IMR-90 (cell line): ENCODE measurements around the gene HBM. TPM values are rescaled to one million over a fixed set of nuclear protein-coding genes. Genes with fewer than 3 reads are reported as not detected.
"Not testable (repeated sequence)": the region's sequence is repeated elsewhere in the genome, so short reads cannot be mapped to it uniquely, and the experiment has no call there.

ENCODE experiments used
- ATAC-seq: fragments of 200-7000 bp; cut with Tn5 transposase; 2 replicates; pipeline ENCODE4 v1.9.1; 2020; ENCODE audit warnings: low read depth, mild to moderate bottlenecking, moderate library complexity
- BruUV-seq: library from RNA; stranded (reverse); fragments of 400-500 nt; replicated peaks from 2 replicates; lab custom pipeline; 2021; lab: Mats Ljungman, UMichigan
- CTCF ChIA-PET: fragments of 300-600 bp; formaldehyde crosslinking; extraction: SDS; loops from one replicate; lab custom pipeline; 2021; ENCODE audit warnings: antibody characterized with exemption; lab: Yijun Ruan, JAX
- POLR2A ChIA-PET: fragments of 300-600 bp; sonication (Branson Sonifier 250); formaldehyde crosslinking; loops from one replicate; lab custom pipeline; 2022; ENCODE audit warnings: antibody characterized with exemption; ENCODE audit not compliant: unreplicated experiment; lab: Charles Lee
- DNase-seq: peaks from one replicate; pipeline ENCODE4 v3.0.0; 2013
- H2AFZ ChIP-seq: replicated peaks from 2 replicates; pipeline ENCODE3; 2013; ENCODE audit warnings: low read length, mild to moderate bottlenecking; ENCODE audit not compliant: poor library complexity
- H2AK5ac ChIP-seq: 2 replicates; pipeline ENCODE4 v1.6.1; 2013; ENCODE audit warnings: low read depth, low read length, inconsistent platforms
- H2AK9ac ChIP-seq: replicated peaks from 2 replicates; pipeline ENCODE3; 2013; ENCODE audit warnings: mild to moderate bottlenecking, low read depth, low read length, moderate library complexity; ENCODE audit not compliant: poor library complexity
- H2BK120ac ChIP-seq: 2 replicates; pipeline ENCODE4 v1.6.1; 2013; ENCODE audit warnings: low read depth, low read length, inconsistent platforms
- H2BK15ac ChIP-seq: 3 replicates; pipeline ENCODE4 v1.6.1; 2013; ENCODE audit warnings: low read depth, low read length, inconsistent platforms
- H2BK20ac ChIP-seq: 2 replicates; pipeline ENCODE4 v1.6.1; 2013; ENCODE audit warnings: low read depth, mild to moderate bottlenecking, inconsistent platforms, low read length, moderate library complexity
- H2BK5ac ChIP-seq: 2 replicates; pipeline ENCODE4 v1.6.1; 2013; ENCODE audit warnings: mild to moderate bottlenecking, low read depth, low read length, inconsistent platforms; ENCODE audit not compliant: poor library complexity, severe bottlenecking
- H3K14ac ChIP-seq: replicated peaks from 2 replicates; pipeline ENCODE4 v1.6.1; 2013; ENCODE audit warnings: low read depth, low read length, inconsistent platforms
- H3K18ac ChIP-seq: 2 replicates; pipeline ENCODE4 v1.6.1; 2013; ENCODE audit warnings: low read depth, low read length, control low read depth
- H3K23ac ChIP-seq: 2 replicates; pipeline ENCODE4 v1.6.1; 2013; ENCODE audit warnings: low read depth, low read length, inconsistent platforms
- H3K27ac ChIP-seq: 2 replicates; pipeline ENCODE4 v1.5.1; 2013; ENCODE audit warnings: mild to moderate bottlenecking, control low read depth, low read length; ENCODE audit not compliant: insufficient read depth
- H3K27me3 ChIP-seq: 2 replicates; pipeline ENCODE4 v1.6.1; 2013; ENCODE audit warnings: low read length; ENCODE audit not compliant: control insufficient read depth, insufficient read depth
- H3K36me3 ChIP-seq: 2 replicates; pipeline ENCODE4 v1.6.1; 2013; ENCODE audit warnings: low read length, mixed read lengths; ENCODE audit not compliant: control insufficient read depth, insufficient read depth
- H3K4ac ChIP-seq: 2 replicates; pipeline ENCODE4 v1.6.1; 2013; ENCODE audit warnings: low read depth, low read length, inconsistent platforms
- H3K4me1 ChIP-seq: 2 replicates; pipeline ENCODE4 v1.6.1; 2013; ENCODE audit warnings: low read length, mixed read lengths; ENCODE audit not compliant: control insufficient read depth, insufficient read depth
- H3K4me2 ChIP-seq: 2 replicates; pipeline ENCODE4 v1.6.1; 2013; ENCODE audit warnings: low read depth, mild to moderate bottlenecking, control low read depth, low read length, moderate library complexity
- H3K4me3 ChIP-seq: 2 replicates; pipeline ENCODE4 v1.5.1; 2013; ENCODE audit warnings: low read depth, mild to moderate bottlenecking, control low read depth, low read length, moderate library complexity; ENCODE audit not compliant: insufficient read depth
- H3K56ac ChIP-seq: 2 replicates; pipeline ENCODE4 v1.6.1; 2013; ENCODE audit warnings: low read length, inconsistent platforms; ENCODE audit not compliant: insufficient read depth; ENCODE audit errors: extremely low read depth
- H3K79me1 ChIP-seq, 2 experiments: 2 replicates each; pipeline ENCODE4 v1.6.1; 2013; ENCODE audit warnings: low read length in 2 of 2, inconsistent platforms in 1 of 2, low read depth in 1 of 2
- H3K9ac ChIP-seq: 2 replicates; pipeline ENCODE4 v1.6.1; 2013; ENCODE audit warnings: low read depth, low read length, control low read depth
- H3K9me1 ChIP-seq: 2 replicates; pipeline ENCODE4 v1.6.1; 2013; ENCODE audit warnings: low read length, inconsistent platforms; ENCODE audit not compliant: insufficient read depth
- H3K9me3 ChIP-seq: 2 replicates; pipeline ENCODE4 v1.6.1; 2013; ENCODE audit warnings: low read length; ENCODE audit not compliant: control insufficient read depth, insufficient read depth
- H4K20me1 ChIP-seq: 2 replicates; pipeline ENCODE4 v1.6.1; 2013; ENCODE audit warnings: low read length, inconsistent platforms; ENCODE audit not compliant: insufficient read depth
- H4K5ac ChIP-seq: 2 replicates; pipeline ENCODE4 v1.6.1; 2013; ENCODE audit warnings: mild to moderate bottlenecking, low read depth, low read length, control low read depth
- H4K8ac ChIP-seq, 2 experiments: 2 replicates each; pipeline ENCODE4 v1.6.1; 2013; ENCODE audit warnings: low read depth in 2 of 2, low read length in 2 of 2, control low read depth in 1 of 2, inconsistent platforms in 1 of 2
- H4K91ac ChIP-seq: 2 replicates; pipeline ENCODE4 v1.6.1; 2013; ENCODE audit warnings: low read depth, low read length, inconsistent platforms; ENCODE audit not compliant: insufficient read depth
- WGBS, 2 experiments: methylation state at CpG; one replicate each; pipeline versions ENCODE4 v1.1.5 to v1.1.7; 2013; ENCODE audit warnings: missing lambda C conversion rate in 2 of 2; ENCODE audit not compliant: insufficient read length in 1 of 2; ENCODE audit errors: extremely low coverage in 2 of 2; 5-methylcytosine and 5-hydroxymethylcytosine counted together
- dilution Hi-C: fragments of 300-500 bp; cut with HindIII; formaldehyde crosslinking; loops from one replicate; pipeline ENCODE4 v1.14.3; 2018; ENCODE audit warnings: low sequenced_read_pairs; ENCODE audit not compliant: unreplicated experiment
- in situ Hi-C: fragments of 300-500 bp; cut with MboI; formaldehyde crosslinking; loops from 3 replicates; pipeline ENCODE4 v1.14.3; 2019; ENCODE audit warnings: low sequenced_read_pairs, inconsistent platforms, mixed read lengths
- intact Hi-C: fragments of 100-400 bp; cut with micrococcal nuclease; formaldehyde crosslinking; loops from 2 replicates; pipeline ENCODE4 v1.10.0; 2022
- polyA plus RNA-seq, 3 experiments: library from polyadenylated mRNA; depleted of rRNA; stranded (reverse); fragments of >200 nt; gene quantifications; 2 replicates each; pipeline ENCODE4 v1.2.3, GENCODE V29; 2012; ENCODE audit warnings: low replicate concordance in 1 of 3
- total RNA-seq: library from RNA; depleted of rRNA; stranded (reverse); fragments of >200 nt; gene quantifications from 2 replicates; pipeline ENCODE4 v1.2.3, GENCODE V29; 2012
- TF ChIP-seq, protein P1 (sequence below): fragments of 150-350 bp; IDR thresholded peaks from 2 replicates; pipeline ENCODE4 v1.6.1; 2016; ENCODE audit warnings: low read depth, mild to moderate bottlenecking, low read length, moderate library complexity, borderline replicate concordance

Gene HBM
- total and polyA plus RNA-seq, 2 of the 4 experiments (the other 2 are of a cell fraction): not detected

DNA sequence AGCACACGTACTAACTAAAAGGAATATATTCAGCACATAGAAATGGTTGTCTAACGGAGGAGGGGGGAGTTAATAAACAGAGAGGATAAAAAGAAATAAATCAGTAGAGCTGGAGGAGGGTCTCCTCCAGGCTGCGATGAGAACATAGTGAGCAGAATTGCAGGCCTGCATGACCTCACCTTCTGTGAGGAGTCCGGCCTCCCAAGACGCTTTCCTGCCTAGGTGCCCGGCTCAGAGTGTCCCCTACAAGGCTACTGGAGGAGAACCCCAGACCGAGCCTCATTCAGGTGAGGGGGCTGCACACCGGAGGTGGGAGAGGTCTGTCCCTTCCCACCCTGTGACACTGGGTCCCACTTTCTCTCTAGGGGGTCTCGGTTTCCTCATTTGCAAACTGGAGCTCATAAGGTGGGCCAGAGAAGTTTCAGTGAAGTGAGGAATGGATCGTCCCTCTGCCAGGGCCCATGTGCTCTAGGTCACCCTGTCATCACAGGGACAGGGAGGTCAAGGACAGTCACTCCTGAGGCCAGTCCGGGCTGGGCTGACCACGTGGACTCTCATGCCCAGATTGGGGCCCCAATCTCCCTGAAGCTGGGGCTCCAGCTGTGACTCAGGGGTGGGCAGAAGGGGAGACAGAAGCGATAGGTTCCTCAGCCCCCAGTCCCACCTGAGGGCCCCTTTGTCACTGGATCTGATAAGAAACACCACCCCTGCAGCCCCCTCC lies 3.3 kb upstream of the HBM start:
- H3K4me2 ChIP-seq: no peak overlapping the region
- H2BK20ac ChIP-seq: no peak overlapping the region
- H3K27ac ChIP-seq: no peak overlapping the region
- H3K79me1 ChIP-seq: no peaks in the 10 kb centered on the region
- H4K91ac ChIP-seq: no peak overlapping the region
- H2BK120ac ChIP-seq: no peak overlapping the region
- no peak overlapping the region for H4K5ac ChIP-seq
- H3K9me3 ChIP-seq: no peaks in the 10 kb centered on the region; the same call in none of the 2 replicates
- H3K36me3 ChIP-seq: no peaks in the 10 kb centered on the region
- POLR2A ChIA-PET: no interaction called here
- H2BK15ac ChIP-seq: no peak overlapping the region
- H3K18ac ChIP-seq: no peak overlapping the region
- H2BK5ac ChIP-seq: no peak overlapping the region
- ATAC-seq (no peak), DNase-seq (no peak)
- no peak overlapping the region for H2AK9ac ChIP-seq
- no peak overlapping the region; the same call in 1 of the 2 replicates for H3K23ac ChIP-seq
- H3K56ac ChIP-seq: no peak overlapping the region
- H3K14ac ChIP-seq: no peak overlapping the region
- peaks cover 51% of the 10 kb centered on the region for H3K27me3 ChIP-seq
- in situ Hi-C loops: no loop called here
- no peak overlapping the region for H3K4me3 ChIP-seq
- H4K20me1 ChIP-seq: peaks cover 5% of the 10 kb centered on the region; the same call in 1 of the 2 replicates
- no peak overlapping the region for H2AFZ ChIP-seq
- H4K8ac ChIP-seq: no peak overlapping the region
- no peaks in the 10 kb centered on the region; the same call in 1 of the 2 replicates for H3K4me1 ChIP-seq
- H3K9me1 ChIP-seq: no peaks in the 10 kb centered on the region
- H2AK5ac ChIP-seq: no peak overlapping the region
- no TSS peak for BruUV-seq
- TF ChIP-seq, protein P1, sequence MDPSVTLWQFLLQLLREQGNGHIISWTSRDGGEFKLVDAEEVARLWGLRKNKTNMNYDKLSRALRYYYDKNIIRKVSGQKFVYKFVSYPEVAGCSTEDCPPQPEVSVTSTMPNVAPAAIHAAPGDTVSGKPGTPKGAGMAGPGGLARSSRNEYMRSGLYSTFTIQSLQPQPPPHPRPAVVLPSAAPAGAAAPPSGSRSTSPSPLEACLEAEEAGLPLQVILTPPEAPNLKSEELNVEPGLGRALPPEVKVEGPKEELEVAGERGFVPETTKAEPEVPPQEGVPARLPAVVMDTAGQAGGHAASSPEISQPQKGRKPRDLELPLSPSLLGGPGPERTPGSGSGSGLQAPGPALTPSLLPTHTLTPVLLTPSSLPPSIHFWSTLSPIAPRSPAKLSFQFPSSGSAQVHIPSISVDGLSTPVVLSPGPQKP: no peak
- CTCF ChIA-PET: no interaction called here
- H3K4ac ChIP-seq: no peak overlapping the region
- intact Hi-C loops: no loop called here
- 80% methylated on average over 1 of the region's 13 CpGs; no CpG with 5 or more reads in 1 of the 2 experiments for WGBS, 2 experiments
- dilution Hi-C loops: no loop called here
- H3K9ac ChIP-seq: no peak overlapping the region

DNA sequence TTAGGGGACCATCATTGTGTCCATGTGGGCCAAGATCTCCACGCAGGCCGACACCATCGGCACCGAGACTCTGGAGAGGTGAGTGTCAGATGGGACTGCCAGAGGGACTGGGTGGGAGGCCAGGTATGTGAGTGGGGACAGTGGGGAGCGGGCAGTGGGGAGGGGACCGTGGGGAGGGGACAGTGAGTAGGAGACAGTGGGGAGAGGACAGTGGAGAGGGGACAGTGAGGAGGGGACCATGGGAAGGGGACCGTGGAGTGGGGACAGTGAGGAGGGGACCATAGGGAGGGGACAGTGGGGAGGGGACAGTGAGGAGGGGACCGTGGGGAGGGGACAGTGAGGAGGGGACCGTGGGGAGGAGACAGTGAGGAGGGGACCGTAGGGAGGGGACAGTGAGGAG lies 2.6 kb upstream of the HBM start:
- 90% methylated on average over 2 of the region's 10 CpGs; no CpG with 5 or more reads in 1 of the 2 experiments for WGBS, 2 experiments
- H4K20me1 ChIP-seq, H4K8ac ChIP-seq, DNase-seq, H2AFZ ChIP-seq, BruUV-seq, H3K9me3 ChIP-seq, H2BK15ac ChIP-seq, H4K5ac ChIP-seq, H4K91ac ChIP-seq, H3K23ac ChIP-seq, H2AK5ac ChIP-seq, intact Hi-C loops, H3K9ac ChIP-seq, H3K79me1 ChIP-seq, H2BK20ac ChIP-seq, H3K4ac ChIP-seq, H2BK5ac ChIP-seq, H3K18ac ChIP-seq, H3K27ac ChIP-seq, H3K4me2 ChIP-seq, dilution Hi-C loops, ATAC-seq, H3K56ac ChIP-seq, H3K36me3 ChIP-seq, CTCF ChIA-PET, H3K4me3 ChIP-seq, POLR2A ChIA-PET, H3K9me1 ChIP-seq, H3K14ac ChIP-seq, H2BK120ac ChIP-seq, H2AK9ac ChIP-seq, in situ Hi-C loops, H3K4me1 ChIP-seq: not testable (repeated sequence)
- H3K27me3 ChIP-seq: peaks cover 55% of the 10 kb centered on the region
